Measurements from ENCODE around the gene MRPL40. TPM values are rescaled to one million over a fixed set of nuclear protein-coding genes. Genes with fewer than 3 reads are reported as not detected.
"Not testable (repeated sequence)": the region's sequence is repeated elsewhere in the genome, so short reads cannot be mapped to it uniquely, and the experiment has no call there.

Gene MRPL40
- total and polyA plus RNA-seq, 2 experiments from 2014 or later = 15.5 to 53.5 TPM

- TF ChIP-seq EZH2phosphoT487 (IDR thresholded peaks at IDR 0.05; ENCODE audit: unreplicated experiment) (no peak), ETS1 (IDR thresholded peaks at IDR 0.05) (no peak), EZH2 (IDR thresholded peaks at IDR 0.05; ENCODE audit: low read depth, unreplicated experiment) (no peak), STAT1 (IDR thresholded peaks at IDR 0.05; ENCODE audit: unreplicated experiment) (no peak), JUNB (IDR thresholded peaks at IDR 0.05; ENCODE audit: unreplicated experiment) (no peak)
Observed at GRCh38 chr22:19434401-19434800, 2.1 kb downstream of the MRPL40 start (continued).

DNA sequence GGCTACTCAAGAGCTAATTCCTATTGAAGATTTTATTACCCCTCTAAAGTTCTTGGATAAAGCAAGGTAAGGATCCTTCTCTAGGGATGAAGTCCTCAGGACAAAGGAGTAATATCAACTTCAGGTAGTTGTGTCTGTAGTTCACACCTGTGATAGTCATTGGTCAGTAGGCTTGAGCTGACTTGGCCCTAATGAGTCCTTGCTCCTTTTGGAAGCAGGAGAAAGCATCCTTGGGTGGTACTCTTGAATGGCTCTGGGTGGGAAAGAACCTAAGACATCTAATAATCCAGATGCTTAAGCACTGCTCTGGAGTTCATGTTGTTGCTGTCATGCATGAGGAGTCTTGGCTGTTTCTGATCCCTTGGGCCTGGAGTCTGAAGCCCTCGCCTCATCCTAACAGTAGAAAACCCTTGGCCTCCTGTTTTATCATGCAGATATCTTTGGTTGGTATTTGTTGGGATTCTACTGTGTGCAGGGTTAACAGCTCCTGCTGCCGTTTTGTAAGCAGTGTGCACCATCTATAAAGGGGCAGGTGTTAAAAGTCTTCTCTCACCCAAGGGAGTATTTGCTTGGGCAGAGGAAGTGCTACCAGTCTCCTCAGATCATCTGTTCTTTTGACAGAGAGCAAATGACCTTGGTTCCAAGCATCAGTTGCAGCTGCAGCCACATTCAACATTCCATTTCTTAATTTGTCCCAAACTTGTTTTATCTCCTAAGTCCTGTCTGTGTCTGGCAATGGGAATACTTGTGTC lies 2.7 kb downstream of the MRPL40 start:
- TF ChIP-seq STAT1 (IDR thresholded peaks at IDR 0.05; ENCODE audit: unreplicated experiment) = no peak
- no peak for TF ChIP-seq REST (IDR thresholded peaks at IDR 0.05; ENCODE audit: unreplicated experiment)
- TF ChIP-seq EZH2phosphoT487 (IDR thresholded peaks at IDR 0.05; ENCODE audit: unreplicated experiment) = no peak
- TF ChIP-seq ZNF331 (CRISPR knock-in tag; IDR thresholded peaks at IDR 0.05; ENCODE audit: low read depth) = no peak
- no peak for TF ChIP-seq ETS1 (IDR thresholded peaks at IDR 0.05)
- no peak for TF ChIP-seq NANOG (IDR thresholded peaks at IDR 0.05; ENCODE audit: borderline replicate concordance)
- no peaks in the 10 kb centered on the region for H3K9me2 ChIP-seq (ENCODE audit: insufficient read depth)
- peaks cover 8% of the 10 kb centered on the region for H3K27me3 Mint-ChIP-seq (ENCODE audit: insufficient read depth, low read depth, poor library complexity)

DNA sequence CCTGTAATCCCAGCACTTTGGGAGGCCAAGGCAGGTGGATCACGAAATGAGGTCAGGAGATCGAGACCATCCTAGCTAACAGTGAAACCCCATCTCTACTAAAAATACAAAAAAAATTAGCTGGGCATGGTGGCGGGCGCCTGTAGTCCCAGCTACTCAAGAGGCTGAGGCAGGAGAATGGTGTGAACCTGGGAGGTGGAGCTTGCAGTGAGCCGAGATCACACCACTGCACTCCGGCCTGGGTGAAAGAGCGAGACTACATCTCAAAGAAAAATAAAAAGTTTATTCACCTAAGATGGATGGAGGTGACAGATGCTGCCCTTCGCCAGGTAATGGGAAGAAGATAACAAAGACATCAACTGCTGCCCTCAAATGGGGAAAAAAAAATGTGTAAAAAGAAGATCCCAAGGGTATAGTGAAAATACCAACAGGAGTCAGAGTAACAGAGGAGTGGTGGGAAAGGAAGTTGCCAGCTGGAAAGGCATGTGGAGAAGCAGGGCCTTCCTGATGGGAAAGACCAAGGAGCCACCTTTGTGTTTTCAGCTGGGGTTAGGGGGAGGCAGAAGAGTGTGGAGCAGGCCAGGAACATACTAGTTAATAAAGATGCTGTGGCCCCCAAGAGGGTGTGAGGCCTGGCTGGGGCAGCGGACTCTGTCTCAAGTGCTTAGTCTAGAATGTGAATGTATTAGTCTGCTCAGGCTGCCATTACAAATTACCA lies 4.3 kb downstream of the MRPL40 start:
- not testable (repeated sequence) for H3F3A ChIP-seq (replicated peaks; ENCODE audit: low read depth); ATAC-seq; H3K27ac Mint-ChIP-seq; H2AFZ ChIP-seq; H3K9me3 Mint-ChIP-seq; H3K4me3 ChIP-seq; H3K4me1 Mint-ChIP-seq; H3K4me2 ChIP-seq; H3K27ac ChIP-seq (ENCODE audit: low read depth); H3K4me3 Mint-ChIP-seq; H3K27me3 ChIP-seq (ENCODE audit: insufficient read depth); H3K4me1 ChIP-seq (ENCODE audit: insufficient read depth); H3K36me3 ChIP-seq (ENCODE audit: insufficient read depth); DNase-seq (ENCODE audit: low spot score); H3K9me2 ChIP-seq (ENCODE audit: insufficient read depth)
- Histone ChIP-seq H3K79me2 (replicated peaks; ENCODE audit: insufficient read depth) (peaks cover 10% of the 10 kb centered on the region), H4K20me1 (replicated peaks; ENCODE audit: insufficient read depth) (peaks cover 27% of the 10 kb centered on the region)
- H3K27me3 Mint-ChIP-seq (ENCODE audit: insufficient read depth, low read depth, poor library complexity) = peaks cover 10% of the 10 kb centered on the region
- peaks cover 16% of the 10 kb centered on the region; the same call in 2 of the 3 replicates for H3K36me3 Mint-ChIP-seq (ENCODE audit: low read depth)

More for the DNA sequence above, 2.7 kb downstream of the MRPL40 start:
- no peak overlapping the region for H3K27ac Mint-ChIP-seq
- H3K4me1 ChIP-seq (ENCODE audit: insufficient read depth) = peaks cover 12% of the 10 kb centered on the region
- no peak overlapping the region for H3K4me2 ChIP-seq
- H3K27ac ChIP-seq (ENCODE audit: low read depth) = no peak overlapping the region
- peaks cover 9% of the 10 kb centered on the region for H3K4me1 Mint-ChIP-seq
- H3K79me2 ChIP-seq (replicated peaks; ENCODE audit: insufficient read depth) = peaks cover 12% of the 10 kb centered on the region
- H3F3A ChIP-seq (replicated peaks; ENCODE audit: low read depth) = peaks cover 13% of the 10 kb centered on the region; the same call in 1 of the 2 replicates
- peaks cover 24% of the 10 kb centered on the region for H4K20me1 ChIP-seq (replicated peaks; ENCODE audit: insufficient read depth)
- no peaks in the 10 kb centered on the region for H3K27me3 ChIP-seq (ENCODE audit: insufficient read depth)
- no peak for DNase-seq (ENCODE audit: low spot score)
- no peaks in the 10 kb centered on the region for H3K9me3 Mint-ChIP-seq
- peaks cover 18% of the 10 kb centered on the region for H3K36me3 Mint-ChIP-seq (ENCODE audit: low read depth)
- no peak for ATAC-seq
- H2AFZ ChIP-seq = no peak overlapping the region
- no peak overlapping the region for H3K4me3 Mint-ChIP-seq
- no peak overlapping the region for H3K4me3 ChIP-seq
- no peaks in the 10 kb centered on the region for H3K36me3 ChIP-seq (ENCODE audit: insufficient read depth)

All from GM23338 (cell line).